BLaER1 (cell line): ENCODE results near the gene UXS1.

ENCODE experiments used
- H3K27ac ChIP-seq: shearing (Covaris generic); formaldehyde crosslinking; 2 replicates; pipeline ENCODE4 v1.8.1; 2022
- H3K27me3 ChIP-seq: shearing (Covaris generic); formaldehyde crosslinking; 2 replicates; pipeline ENCODE4 v1.8.1; 2022
- H3K36me3 ChIP-seq: shearing (Covaris generic); formaldehyde crosslinking; 2 replicates; pipeline ENCODE4 v1.8.1; 2022
- H3K4me1 ChIP-seq: shearing (Covaris generic); formaldehyde crosslinking; 2 replicates; pipeline ENCODE4 v1.8.1; 2022
- H3K4me2 ChIP-seq: shearing (Covaris generic); formaldehyde crosslinking; 2 replicates; pipeline ENCODE4 v1.8.1; 2022
- H3K4me3 ChIP-seq: shearing (Covaris generic); formaldehyde crosslinking; 2 replicates; pipeline ENCODE4 v1.8.1; 2022
- H3K9ac ChIP-seq: shearing (Covaris generic); formaldehyde crosslinking; 2 replicates; pipeline ENCODE4 v1.8.1; 2022
- H3K9me3 ChIP-seq: shearing (Covaris generic); formaldehyde crosslinking; 2 replicates; pipeline ENCODE4 v1.8.1; 2022
- H4K20me1 ChIP-seq: shearing (Covaris generic); formaldehyde crosslinking; 2 replicates; pipeline ENCODE4 v1.8.1; 2022
- Cebpa-rat ChIP-seq: shearing (Covaris generic); IDR thresholded peaks from 2 replicates; pipeline ENCODE4 v1.8.1; 2022

Gene UXS1

DNA sequence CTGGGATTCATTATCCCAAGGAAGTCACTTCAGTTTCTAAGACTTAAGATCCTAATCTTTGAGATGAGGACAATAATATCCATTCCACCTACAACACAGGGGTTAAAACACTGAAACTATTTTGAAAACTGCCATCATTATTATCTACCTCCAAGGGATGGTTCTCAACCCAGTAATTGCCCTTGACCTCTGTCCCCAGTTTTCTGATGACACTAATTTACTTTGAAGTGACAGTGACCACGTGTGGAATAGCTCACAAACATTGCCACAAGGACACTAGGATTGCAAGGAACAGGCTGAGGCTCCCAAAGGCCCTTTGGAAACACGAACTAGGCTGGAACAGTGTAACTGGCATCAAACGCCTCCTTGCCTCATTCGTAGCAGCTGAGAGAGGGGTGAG, 78.4 kb downstream of the UXS1 start:
- peaks cover 100% of the 10 kb centered on the region for H4K20me1 ChIP-seq
- H3K4me2 ChIP-seq: no peak overlapping the region
- TF ChIP-seq Cebpa-rat: no peak
- H3K27me3 ChIP-seq: no peaks in the 10 kb centered on the region
- no peak overlapping the region for H3K4me3 ChIP-seq
- H3K27ac ChIP-seq: no peak overlapping the region
- H3K9me3 ChIP-seq: no peaks in the 10 kb centered on the region
- H3K36me3 ChIP-seq: peaks cover 98% of the 10 kb centered on the region
- no peak overlapping the region for H3K9ac ChIP-seq
- H3K4me1 ChIP-seq: peaks cover 41% of the 10 kb centered on the region

GRCh38 chr2:106115250-106115649, 78.9 kb downstream of the UXS1 start:
- H3K9ac ChIP-seq: no peak overlapping the region

GRCh38 chr2:106114166-106114565, 79.9 kb downstream of the UXS1 start:
- peaks cover 100% of the 10 kb centered on the region for H4K20me1 ChIP-seq

More at GRCh38 chr2:106115250-106115649, 78.9 kb downstream of the UXS1 start:
- no peak overlapping the region for H3K4me2 ChIP-seq
- no peak overlapping the region for H3K4me3 ChIP-seq
- peak overlapping the region; percentile 15; the same call in 1 of the 2 replicates for H3K27ac ChIP-seq
- H4K20me1 ChIP-seq: peaks cover 100% of the 10 kb centered on the region
- no peaks in the 10 kb centered on the region for H3K9me3 ChIP-seq
- H3K36me3 ChIP-seq: peaks cover 98% of the 10 kb centered on the region
- TF ChIP-seq Cebpa-rat: no peak
- H3K4me1 ChIP-seq: peaks cover 45% of the 10 kb centered on the region
- H3K27me3 ChIP-seq: no peaks in the 10 kb centered on the region

DNA sequence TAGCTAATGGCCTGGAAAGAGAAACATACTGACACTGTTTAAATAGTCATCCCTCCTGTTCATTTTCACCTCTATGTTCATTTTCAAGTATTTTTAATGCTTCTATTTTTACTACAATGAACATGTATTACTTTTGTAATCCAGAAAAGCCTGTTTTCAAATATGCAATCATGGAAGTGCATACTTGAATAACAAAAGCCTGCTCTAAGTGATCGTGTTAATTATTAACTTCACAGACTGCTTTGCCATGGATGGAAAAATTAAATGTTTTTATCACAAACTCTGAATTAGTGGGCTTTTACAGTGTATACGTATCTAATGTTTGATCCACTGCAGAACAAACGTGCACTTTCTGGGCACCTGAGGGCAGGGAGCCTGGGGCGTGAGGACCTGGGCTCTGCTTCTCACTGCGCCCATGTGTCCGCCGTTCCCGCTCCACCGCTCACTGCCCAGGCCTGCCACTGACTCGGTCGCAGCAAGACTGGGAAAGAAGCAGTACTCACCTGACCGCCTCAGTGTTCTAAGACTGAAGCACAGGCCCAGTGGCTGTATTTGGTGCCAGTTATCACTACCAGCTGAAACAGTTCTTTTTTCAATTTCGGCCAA, 80.6 kb downstream of the UXS1 start:
- no peak overlapping the region for H3K9ac ChIP-seq
- TF ChIP-seq Cebpa-rat: no peak
- peaks cover 100% of the 10 kb centered on the region for H3K36me3 ChIP-seq
- H4K20me1 ChIP-seq: peaks cover 100% of the 10 kb centered on the region
- no peaks in the 10 kb centered on the region for H3K27me3 ChIP-seq
- H3K9me3 ChIP-seq: no peaks in the 10 kb centered on the region
- peaks cover 63% of the 10 kb centered on the region for H3K4me1 ChIP-seq
- no peak overlapping the region for H3K4me2 ChIP-seq
- H3K27ac ChIP-seq: no peak overlapping the region
- no peak overlapping the region for H3K4me3 ChIP-seq

More at GRCh38 chr2:106114166-106114565, 79.9 kb downstream of the UXS1 start:
- no peak overlapping the region for H3K4me3 ChIP-seq
- no peak overlapping the region for H3K4me2 ChIP-seq
- H3K4me1 ChIP-seq: peaks cover 56% of the 10 kb centered on the region
- TF ChIP-seq Cebpa-rat: no peak
- H3K27me3 ChIP-seq: no peaks in the 10 kb centered on the region
- H3K9me3 ChIP-seq: no peaks in the 10 kb centered on the region
- H3K27ac ChIP-seq: no peak overlapping the region
- H3K36me3 ChIP-seq: peaks cover 98% of the 10 kb centered on the region
- H3K9ac ChIP-seq: peak overlapping the region; percentile 28; the same call in 1 of the 2 replicates

GRCh38 chr2:106111882-106112571, 82.1 kb downstream of the UXS1 start:
- H3K4me2 ChIP-seq: no peak overlapping the region
- no peak overlapping the region for H3K4me3 ChIP-seq
- H3K27me3 ChIP-seq: no peaks in the 10 kb centered on the region
- peaks cover 78% of the 10 kb centered on the region for H3K4me1 ChIP-seq
- no peak overlapping the region for H3K9ac ChIP-seq
- H3K36me3 ChIP-seq: peaks cover 100% of the 10 kb centered on the region
- peaks cover 100% of the 10 kb centered on the region for H4K20me1 ChIP-seq
- no peak overlapping the region for H3K27ac ChIP-seq
- no peaks in the 10 kb centered on the region for H3K9me3 ChIP-seq
- TF ChIP-seq Cebpa-rat: no peak

GRCh38 chr2:106109675-106110424, 84.3 kb downstream of the UXS1 start:
- Histone ChIP-seq H3K4me1 (peaks cover 72% of the 10 kb centered on the region), H3K4me2 (peak overlapping the region; percentile 41), H3K9me3 (no peaks in the 10 kb centered on the region), H3K27ac (peak overlapping the region; percentile 62), H4K20me1 (peaks cover 99% of the 10 kb centered on the region), H3K36me3 (peaks cover 100% of the 10 kb centered on the region), H3K4me3 (no peak overlapping the region), H3K9ac (peak overlapping the region; percentile 33), H3K27me3 (no peaks in the 10 kb centered on the region)
- no peak for TF ChIP-seq Cebpa-rat

DNA sequence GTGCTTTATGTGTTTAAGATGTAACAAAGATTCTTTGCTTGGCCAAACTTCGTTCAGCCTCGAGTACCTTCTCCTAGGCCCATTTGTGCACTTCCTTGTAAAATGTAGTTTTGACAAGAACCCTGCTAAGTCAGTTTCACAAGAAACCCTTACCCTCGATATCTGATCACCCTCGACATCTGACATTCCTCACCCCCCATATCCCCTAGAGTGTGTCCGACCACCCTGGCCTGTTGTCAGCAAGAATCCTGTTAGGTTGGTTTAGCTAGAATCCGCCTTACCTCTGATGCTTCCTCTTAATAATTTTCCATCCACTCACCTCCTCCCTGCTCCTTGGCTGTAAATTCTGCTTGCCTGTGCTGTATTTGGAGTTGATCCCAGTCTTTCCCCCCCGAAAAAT, 85.3 kb downstream of the UXS1 start:
- no peak overlapping the region for H3K4me2 ChIP-seq

GRCh38 chr2:106108351-106108750, 85.8 kb downstream of the UXS1 start:
- no peak overlapping the region for H3K9ac ChIP-seq
- no peak overlapping the region for H3K4me3 ChIP-seq
- H3K27me3 ChIP-seq: no peaks in the 10 kb centered on the region
- H3K4me1 ChIP-seq: peaks cover 58% of the 10 kb centered on the region
- H4K20me1 ChIP-seq: peaks cover 99% of the 10 kb centered on the region
- H3K36me3 ChIP-seq: peaks cover 99% of the 10 kb centered on the region
- no peaks in the 10 kb centered on the region for H3K9me3 ChIP-seq
- H3K27ac ChIP-seq: peak overlapping the region; percentile 44; the same call in 1 of the 2 replicates
- peak overlapping the region; percentile 44 for H3K4me2 ChIP-seq
- TF ChIP-seq Cebpa-rat: no peak

More for the DNA sequence above, 85.3 kb downstream of the UXS1 start:
- Histone ChIP-seq H3K36me3 (peaks cover 99% of the 10 kb centered on the region), H4K20me1 (peaks cover 99% of the 10 kb centered on the region), H3K4me1 (peaks cover 62% of the 10 kb centered on the region), H3K4me3 (no peak overlapping the region), H3K27me3 (no peaks in the 10 kb centered on the region), H3K9ac (no peak overlapping the region), H3K27ac (peak overlapping the region; percentile 44; the same call in 1 of the 2 replicates), H3K9me3 (no peaks in the 10 kb centered on the region)
- no peak for TF ChIP-seq Cebpa-rat

- Histone ChIP-seq H4K20me1 (peaks cover 98% of the 10 kb centered on the region), H3K4me1 (peaks cover 57% of the 10 kb centered on the region), H3K36me3 (peaks cover 99% of the 10 kb centered on the region), H3K27me3 (no peaks in the 10 kb centered on the region), H3K9me3 (no peaks in the 10 kb centered on the region), H3K4me2 (peak overlapping the region; percentile 44), H3K27ac (peak overlapping the region; percentile 51), H3K9ac (no peak overlapping the region), H3K4me3 (no peak overlapping the region)
- TF ChIP-seq Cebpa-rat: no peak
Measured at GRCh38 chr2:106107509-106108131, 86.5 kb downstream of the UXS1 start.
